HepG2 (cell line): ENCODE measurements around the gene SYNE3. TPM values are rescaled to one million over a fixed set of nuclear protein-coding genes. Genes with fewer than 3 reads are reported as not detected.
A peak's percentile ranks its signal among the peaks of the same experiment; 100 is the strongest.

Experiments used
- ELF3 ChIP-seq: IDR thresholded peaks from 2 replicates; pipeline ENCODE4 v1.6.1; 2016; ENCODE audit warnings: missing genetic modification reagents, missing compliant biosample characterization
- ETV6 ChIP-seq: sonication (generic); formaldehyde crosslinking; conservative IDR thresholded peaks from 2 replicates; pipeline ENCODE4 v1.4.0; 2020; ENCODE audit warnings: missing genetic modification reagents
- FOXC1 ChIP-seq: sonication (generic); formaldehyde crosslinking; IDR thresholded peaks from 2 replicates; pipeline ENCODE4 v1.8.0; 2022; ENCODE audit warnings: mild to moderate bottlenecking, missing genetic modification reagents, borderline replicate concordance
- FOXK1 ChIP-seq: sonication (generic); formaldehyde crosslinking; IDR thresholded peaks from 2 replicates; pipeline ENCODE4 v1.4.0; 2020; ENCODE audit warnings: low read depth, missing genetic modification reagents, borderline replicate concordance
- FOXO1 ChIP-seq: sonication (generic); formaldehyde crosslinking; IDR thresholded peaks from 2 replicates; pipeline ENCODE4 v1.4.0; 2020; ENCODE audit warnings: missing genetic modification reagents
- GZF1 ChIP-seq: sonication (generic); formaldehyde crosslinking; IDR thresholded peaks from 2 replicates; pipeline ENCODE4 v1.5.1; 2020; ENCODE audit warnings: mild to moderate bottlenecking, missing genetic modification reagents
- HMG20B ChIP-seq: conservative IDR thresholded peaks from 2 replicates; pipeline ENCODE4 v1.6.1; 2016; ENCODE audit warnings: missing genetic modification reagents, missing compliant biosample characterization
- KDM1A ChIP-seq: IDR thresholded peaks from 2 replicates; pipeline ENCODE4 v1.6.1; 2016; ENCODE audit warnings: missing compliant biosample characterization
- REPIN1 ChIP-seq: sonication (generic); formaldehyde crosslinking; IDR thresholded peaks from 2 replicates; pipeline ENCODE4 v1.8.0; 2022; ENCODE audit warnings: missing genetic modification reagents, low read depth, mild to moderate bottlenecking, borderline replicate concordance
- SRSF4 ChIP-seq: fragments of 200-400 bp; formaldehyde crosslinking; IDR thresholded peaks from one replicate; pipeline ENCODE4 v1.6.1; 2018; ENCODE audit warnings: mild to moderate bottlenecking, low read depth, low read length, moderate library complexity; ENCODE audit not compliant: poor library complexity, severe bottlenecking
- TCF7L2 ChIP-seq: IDR thresholded peaks from 2 replicates; pipeline ENCODE4 v1.6.1; 2011; ENCODE audit warnings: mild to moderate bottlenecking, low read depth, low read length, moderate library complexity
- TGIF2 ChIP-seq: IDR thresholded peaks from 2 replicates; pipeline ENCODE4 v1.6.1; 2016; ENCODE audit warnings: control low read depth, missing compliant biosample characterization
- ZNF17 ChIP-seq: sonication (generic); formaldehyde crosslinking; IDR thresholded peaks from 2 replicates; pipeline ENCODE4 v1.5.0; 2020; ENCODE audit warnings: mild to moderate bottlenecking, missing genetic modification reagents
- ZNF383 ChIP-seq: sonication (generic); formaldehyde crosslinking; IDR thresholded peaks from 2 replicates; pipeline ENCODE4 v1.4.0; 2020; ENCODE audit warnings: missing genetic modification reagents, mild to moderate bottlenecking, borderline replicate concordance
- ZNF768 ChIP-seq: sonication (generic); formaldehyde crosslinking; IDR thresholded peaks from 2 replicates; pipeline ENCODE4 v1.4.0; 2020; ENCODE audit warnings: missing genetic modification reagents
- ZSCAN20 ChIP-seq: sonication (generic); formaldehyde crosslinking; IDR thresholded peaks from 2 replicates; pipeline ENCODE4 v1.4.0; 2020; ENCODE audit warnings: missing genetic modification reagents, mild to moderate bottlenecking, borderline replicate concordance
- polyA plus RNA-seq, 8 experiments: library from polyadenylated mRNA; depleted of rRNA in 3 of 8; stranded (reverse) in 7 of 8; unstranded in 1 of 8; fragments of >200 nt; fragmentation: Illumina TruSeq in 4 of 8; extraction: Trizol in 4 of 8; gene quantifications; 2 replicates each; pipeline versions ENCODE4 v1.2.1 to v1.2.3, GENCODE V29; 2011 to 2016; ENCODE audit warnings: low read depth in 4 of 8, missing spikeins in 1 of 8, mixed read lengths in 1 of 8; ENCODE audit not compliant: insufficient read depth in 1 of 8
- total RNA-seq, 5 experiments: library from RNA; depleted of rRNA; stranded (reverse); fragments of >200 nt; fragmentation: Illumina TruSeq; extraction: Trizol; gene quantifications; 2 replicates each; pipeline ENCODE4 v1.2.3, GENCODE V29; 2016; ENCODE audit warnings: low read depth in 1 of 5
- TF ChIP-seq, protein P1 (sequence below): sonication (generic); IDR thresholded peaks from 2 replicates; pipeline ENCODE4 v1.6.1; 2016; ENCODE audit warnings: low read depth, borderline replicate concordance
- TF ChIP-seq, protein P2 (sequence below): sonication (generic); formaldehyde crosslinking; IDR thresholded peaks from 2 replicates; pipeline ENCODE4 v1.4.0; 2020; ENCODE audit warnings: missing genetic modification reagents
- TF ChIP-seq, protein P3 (sequence below): sonication (generic); formaldehyde crosslinking; IDR thresholded peaks from 2 replicates; pipeline ENCODE4 v1.4.0; 2020; ENCODE audit warnings: missing genetic modification reagents
- TF ChIP-seq, protein P4 (sequence below): sonication (generic); formaldehyde crosslinking; IDR thresholded peaks from 2 replicates; pipeline ENCODE4 v1.5.0; 2020; ENCODE audit warnings: missing genetic modification reagents
- TF ChIP-seq, protein P5 (sequence below): sonication (generic); formaldehyde crosslinking; IDR thresholded peaks from 2 replicates; pipeline ENCODE4 v1.9.0; 2022; ENCODE audit warnings: missing genetic modification reagents, mild to moderate bottlenecking, borderline replicate concordance

SYNE3 gene
- total and polyA plus RNA-seq, 2 of the 13 experiments (the other 11 are each of a cell fraction or from before 2014, with no cell fraction given) = 7.8 to 8.0 TPM

DNA sequence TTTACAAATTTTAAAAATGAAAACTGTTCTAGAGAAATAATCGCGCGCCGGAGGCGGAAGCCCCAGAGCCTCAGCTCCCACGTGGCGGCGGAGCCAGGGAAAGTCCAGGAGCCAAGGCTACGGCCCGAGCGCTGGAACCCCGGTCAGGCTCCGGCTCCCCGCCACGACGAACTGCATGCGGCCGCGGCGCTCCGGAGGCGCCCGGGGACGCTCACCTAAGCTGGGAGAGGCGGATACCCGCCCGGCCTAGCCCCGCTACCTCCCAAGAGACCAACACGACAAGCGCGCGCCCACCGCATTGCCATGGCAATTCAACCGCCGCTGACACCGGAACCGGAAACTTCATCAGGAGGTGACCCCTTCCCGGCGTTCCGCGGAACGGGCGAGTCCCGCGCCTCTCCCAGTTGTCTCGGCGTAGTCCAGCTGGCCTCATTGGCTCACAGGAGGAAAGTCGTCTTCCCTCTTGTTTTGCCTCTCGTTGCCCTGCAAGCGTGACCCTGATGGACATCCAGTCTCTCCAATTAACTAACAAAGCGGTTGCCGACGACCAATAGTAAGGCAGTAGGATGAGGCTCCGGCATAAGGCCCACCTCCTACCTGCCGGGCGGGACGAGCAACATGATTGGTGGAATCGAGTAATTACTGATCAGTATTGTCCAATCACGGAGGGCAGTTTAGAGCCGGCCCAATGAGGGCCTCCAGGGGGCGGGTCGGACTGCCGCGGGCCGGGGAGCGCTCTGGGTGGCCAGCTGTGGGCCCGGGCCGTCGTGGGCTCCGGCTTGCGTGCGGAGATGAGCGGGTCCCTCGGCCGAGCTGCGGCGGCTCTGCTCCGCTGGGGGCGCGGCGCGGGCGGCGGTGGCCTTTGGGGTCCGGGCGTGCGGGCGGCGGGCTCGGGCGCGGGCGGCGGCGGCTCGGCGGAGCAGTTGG, 18.1 kb upstream of the SYNE3 start, which contains the start of gene GLRX5 (continued):
- TF ChIP-seq, protein P1, sequence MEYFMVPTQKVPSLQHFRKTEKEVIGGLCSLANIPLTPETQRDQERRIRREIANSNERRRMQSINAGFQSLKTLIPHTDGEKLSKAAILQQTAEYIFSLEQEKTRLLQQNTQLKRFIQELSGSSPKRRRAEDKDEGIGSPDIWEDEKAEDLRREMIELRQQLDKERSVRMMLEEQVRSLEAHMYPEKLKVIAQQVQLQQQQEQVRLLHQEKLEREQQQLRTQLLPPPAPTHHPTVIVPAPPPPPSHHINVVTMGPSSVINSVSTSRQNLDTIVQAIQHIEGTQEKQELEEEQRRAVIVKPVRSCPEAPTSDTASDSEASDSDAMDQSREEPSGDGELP = peak; percentile 77
- TF ChIP-seq KDM1A (no peak), HMG20B (CRISPR knock-in tag) (no peak), TGIF2 (CRISPR knock-in tag) (peak; percentile 43; the same call in 1 of the 2 replicates), ZNF383 (CRISPR knock-in tag) (no peak), SRSF4 (no peak), ZSCAN20 (CRISPR knock-in tag) (no peak), ELF3 (peak; percentile 43), REPIN1 (CRISPR knock-in tag) (0 out of 2 replicates have a peak, but pooled peaks have one; percentile 47), TCF7L2 (no peak), ETV6 (CRISPR knock-in tag) (0 out of 2 replicates have a peak, but pooled peaks have one; percentile 34), FOXO1 (CRISPR knock-in tag) (peak; percentile 21; the same call in 1 of the 2 replicates), FOXK1 (CRISPR knock-in tag) (peak; percentile 97; the same call in 1 of the 2 replicates), GZF1 (no peak), ZNF768 (peak; percentile 37; the same call in 1 of the 2 replicates), ZNF17 (CRISPR knock-in tag) (no peak), FOXC1 (CRISPR knock-in tag) (peak; percentile 55; the same call in 1 of the 2 replicates)
- TF ChIP-seq, protein P2, sequence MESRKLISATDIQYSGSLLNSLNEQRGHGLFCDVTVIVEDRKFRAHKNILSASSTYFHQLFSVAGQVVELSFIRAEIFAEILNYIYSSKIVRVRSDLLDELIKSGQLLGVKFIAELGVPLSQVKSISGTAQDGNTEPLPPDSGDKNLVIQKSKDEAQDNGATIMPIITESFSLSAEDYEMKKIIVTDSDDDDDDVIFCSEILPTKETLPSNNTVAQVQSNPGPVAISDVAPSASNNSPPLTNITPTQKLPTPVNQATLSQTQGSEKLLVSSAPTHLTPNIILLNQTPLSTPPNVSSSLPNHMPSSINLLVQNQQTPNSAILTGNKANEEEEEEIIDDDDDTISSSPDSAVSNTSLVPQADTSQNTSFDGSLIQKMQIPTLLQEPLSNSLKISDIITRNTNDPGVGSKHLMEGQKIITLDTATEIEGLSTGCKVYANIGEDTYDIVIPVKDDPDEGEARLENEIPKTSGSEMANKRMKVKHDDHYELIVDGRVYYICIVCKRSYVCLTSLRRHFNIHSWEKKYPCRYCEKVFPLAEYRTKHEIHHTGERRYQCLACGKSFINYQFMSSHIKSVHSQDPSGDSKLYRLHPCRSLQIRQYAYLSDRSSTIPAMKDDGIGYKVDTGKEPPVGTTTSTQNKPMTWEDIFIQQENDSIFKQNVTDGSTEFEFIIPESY (CRISPR knock-in tag) = no peak
- TF ChIP-seq, protein P3, sequence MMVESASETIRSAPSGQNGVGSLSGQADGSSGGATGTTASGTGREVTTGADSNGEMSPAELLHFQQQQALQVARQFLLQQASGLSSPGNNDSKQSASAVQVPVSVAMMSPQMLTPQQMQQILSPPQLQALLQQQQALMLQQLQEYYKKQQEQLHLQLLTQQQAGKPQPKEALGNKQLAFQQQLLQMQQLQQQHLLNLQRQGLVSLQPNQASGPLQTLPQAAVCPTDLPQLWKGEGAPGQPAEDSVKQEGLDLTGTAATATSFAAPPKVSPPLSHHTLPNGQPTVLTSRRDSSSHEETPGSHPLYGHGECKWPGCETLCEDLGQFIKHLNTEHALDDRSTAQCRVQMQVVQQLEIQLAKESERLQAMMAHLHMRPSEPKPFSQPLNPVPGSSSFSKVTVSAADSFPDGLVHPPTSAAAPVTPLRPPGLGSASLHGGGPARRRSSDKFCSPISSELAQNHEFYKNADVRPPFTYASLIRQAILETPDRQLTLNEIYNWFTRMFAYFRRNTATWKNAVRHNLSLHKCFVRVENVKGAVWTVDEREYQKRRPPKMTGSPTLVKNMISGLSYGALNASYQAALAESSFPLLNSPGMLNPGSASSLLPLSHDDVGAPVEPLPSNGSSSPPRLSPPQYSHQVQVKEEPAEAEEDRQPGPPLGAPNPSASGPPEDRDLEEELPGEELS (CRISPR knock-in tag) = no peak; the same call in 1 of the 2 replicates
- TF ChIP-seq, protein P4, sequence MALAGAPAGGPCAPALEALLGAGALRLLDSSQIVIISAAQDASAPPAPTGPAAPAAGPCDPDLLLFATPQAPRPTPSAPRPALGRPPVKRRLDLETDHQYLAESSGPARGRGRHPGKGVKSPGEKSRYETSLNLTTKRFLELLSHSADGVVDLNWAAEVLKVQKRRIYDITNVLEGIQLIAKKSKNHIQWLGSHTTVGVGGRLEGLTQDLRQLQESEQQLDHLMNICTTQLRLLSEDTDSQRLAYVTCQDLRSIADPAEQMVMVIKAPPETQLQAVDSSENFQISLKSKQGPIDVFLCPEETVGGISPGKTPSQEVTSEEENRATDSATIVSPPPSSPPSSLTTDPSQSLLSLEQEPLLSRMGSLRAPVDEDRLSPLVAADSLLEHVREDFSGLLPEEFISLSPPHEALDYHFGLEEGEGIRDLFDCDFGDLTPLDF (CRISPR knock-in tag) = peak; percentile 87; the same call in 1 of the 2 replicates
- TF ChIP-seq, protein P5, sequence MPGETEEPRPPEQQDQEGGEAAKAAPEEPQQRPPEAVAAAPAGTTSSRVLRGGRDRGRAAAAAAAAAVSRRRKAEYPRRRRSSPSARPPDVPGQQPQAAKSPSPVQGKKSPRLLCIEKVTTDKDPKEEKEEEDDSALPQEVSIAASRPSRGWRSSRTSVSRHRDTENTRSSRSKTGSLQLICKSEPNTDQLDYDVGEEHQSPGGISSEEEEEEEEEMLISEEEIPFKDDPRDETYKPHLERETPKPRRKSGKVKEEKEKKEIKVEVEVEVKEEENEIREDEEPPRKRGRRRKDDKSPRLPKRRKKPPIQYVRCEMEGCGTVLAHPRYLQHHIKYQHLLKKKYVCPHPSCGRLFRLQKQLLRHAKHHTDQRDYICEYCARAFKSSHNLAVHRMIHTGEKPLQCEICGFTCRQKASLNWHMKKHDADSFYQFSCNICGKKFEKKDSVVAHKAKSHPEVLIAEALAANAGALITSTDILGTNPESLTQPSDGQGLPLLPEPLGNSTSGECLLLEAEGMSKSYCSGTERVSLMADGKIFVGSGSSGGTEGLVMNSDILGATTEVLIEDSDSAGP (CRISPR knock-in tag) = peak; percentile 48; the same call in 1 of the 2 replicates
